ENCODE measurements around the gene ZSCAN23. TPM values are rescaled to one million over a fixed set of nuclear protein-coding genes. Genes with fewer than 3 reads are reported as not detected.
"Not testable (repeated sequence)": the region's sequence is repeated elsewhere in the genome, so short reads cannot be mapped to it uniquely, and the experiment has no call there.

The ZSCAN23 gene
- total RNA-seq, 4 donors from 2014 or later: 1.0 to 2.9 (median 2.1) TPM

DNA sequence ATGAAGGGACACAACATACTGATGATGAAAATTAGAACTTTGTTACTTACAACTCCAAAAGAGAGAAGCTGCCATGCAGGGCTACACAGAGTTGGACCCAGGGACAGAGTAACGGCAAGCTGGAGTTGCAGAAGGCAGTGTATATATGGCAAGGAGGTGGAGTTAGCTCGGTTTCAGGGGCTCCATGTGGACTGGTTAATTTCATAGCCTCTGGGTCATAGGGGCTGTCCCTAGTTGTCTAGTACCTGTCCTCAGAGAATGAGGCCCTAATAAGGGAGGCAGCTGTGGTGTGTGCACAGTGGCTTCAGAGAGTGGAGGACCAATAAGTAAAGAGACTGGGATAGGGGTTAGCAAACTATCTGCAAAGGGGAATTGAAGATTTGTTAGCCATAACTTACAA is 35.9 kb downstream of the ZSCAN23 start:
- TF ChIP-seq POLR2A (IDR thresholded peaks at IDR 0.05; ENCODE audit: low read depth) (no peak), EP300 (IDR thresholded peaks at IDR 0.05) (no peak), POLR2AphosphoS5 (IDR thresholded peaks at IDR 0.05) (no peak)
- TF ChIP-seq, protein P1, sequence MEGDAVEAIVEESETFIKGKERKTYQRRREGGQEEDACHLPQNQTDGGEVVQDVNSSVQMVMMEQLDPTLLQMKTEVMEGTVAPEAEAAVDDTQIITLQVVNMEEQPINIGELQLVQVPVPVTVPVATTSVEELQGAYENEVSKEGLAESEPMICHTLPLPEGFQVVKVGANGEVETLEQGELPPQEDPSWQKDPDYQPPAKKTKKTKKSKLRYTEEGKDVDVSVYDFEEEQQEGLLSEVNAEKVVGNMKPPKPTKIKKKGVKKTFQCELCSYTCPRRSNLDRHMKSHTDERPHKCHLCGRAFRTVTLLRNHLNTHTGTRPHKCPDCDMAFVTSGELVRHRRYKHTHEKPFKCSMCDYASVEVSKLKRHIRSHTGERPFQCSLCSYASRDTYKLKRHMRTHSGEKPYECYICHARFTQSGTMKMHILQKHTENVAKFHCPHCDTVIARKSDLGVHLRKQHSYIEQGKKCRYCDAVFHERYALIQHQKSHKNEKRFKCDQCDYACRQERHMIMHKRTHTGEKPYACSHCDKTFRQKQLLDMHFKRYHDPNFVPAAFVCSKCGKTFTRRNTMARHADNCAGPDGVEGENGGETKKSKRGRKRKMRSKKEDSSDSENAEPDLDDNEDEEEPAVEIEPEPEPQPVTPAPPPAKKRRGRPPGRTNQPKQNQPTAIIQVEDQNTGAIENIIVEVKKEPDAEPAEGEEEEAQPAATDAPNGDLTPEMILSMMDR (IDR thresholded peaks at IDR 0.05): no peak
- H3K27ac ChIP-seq (replicated peaks in 1 of 4): no peak overlapping the region
- 76% methylated on average over 2 of the region's 2 CpGs for WGBS
- no peaks in the 10 kb centered on the region for H3K9me3 ChIP-seq
- peaks cover 0 to 24% (median 0%) of the 10 kb centered on the region in 4 donors for H3K27me3 ChIP-seq
- H3K36me3 ChIP-seq: no peaks in the 10 kb centered on the region
- DNase-seq (ENCODE audit: extremely low spot score): no peak
- no peaks in the 10 kb centered on the region for H3K4me1 ChIP-seq
- intact Hi-C loops (cut with DNase I): no loop called here
- no peak overlapping the region for H3K4me3 ChIP-seq

DNA sequence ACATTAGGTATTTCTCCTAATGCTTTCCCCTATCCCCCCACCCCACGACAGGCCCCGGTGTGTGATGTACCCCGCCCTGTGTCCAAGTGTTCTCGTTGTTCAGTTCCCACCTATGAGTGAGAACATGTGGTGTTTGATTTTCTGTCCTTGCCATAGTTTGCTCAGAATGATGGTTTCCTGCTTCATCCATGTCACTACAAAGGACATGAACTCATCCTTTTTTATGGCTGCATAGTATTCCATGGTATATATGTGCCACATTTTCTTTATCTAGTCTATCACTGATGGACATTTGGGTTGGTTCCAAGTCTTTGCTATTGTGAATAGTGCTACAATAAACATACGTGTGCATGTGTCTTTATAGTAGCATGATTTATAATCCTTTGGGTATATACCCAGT is 39.4 kb downstream of the ZSCAN23 start:
- whole genome bisulfite sequencing: 93% methylated on average over 5 of the region's 5 CpGs
- H3K9me3 ChIP-seq; intact Hi-C loops (cut with DNase I); H3K4me1 ChIP-seq; H3K4me3 ChIP-seq; H3K36me3 ChIP-seq; H3K27ac ChIP-seq (replicated peaks in 1 of 4); DNase-seq (ENCODE audit: extremely low spot score): not testable (repeated sequence)
- H3K27me3 ChIP-seq: peaks cover 0 to 24% (median 0%) of the 10 kb centered on the region in 4 donors

DNA sequence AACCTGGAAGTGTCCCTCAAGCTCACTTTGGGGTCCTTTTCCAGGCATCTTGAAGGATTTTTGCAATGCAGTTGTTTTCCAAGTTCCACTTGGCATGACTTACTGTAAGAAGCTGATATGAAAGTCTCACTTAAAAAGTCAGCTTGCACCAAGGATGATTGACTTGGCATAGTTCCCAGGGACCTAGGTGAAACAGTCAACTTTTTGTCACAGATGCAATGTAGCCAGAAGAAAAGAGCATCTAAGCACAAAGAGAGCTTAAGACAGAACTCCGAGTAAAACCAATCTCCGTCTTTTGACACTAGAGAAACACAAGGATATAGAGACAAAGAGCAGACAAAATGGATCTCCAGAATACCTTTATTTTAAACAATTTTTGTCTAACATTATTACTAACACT is 41.1 kb downstream of the ZSCAN23 start:
- Histone ChIP-seq H3K27me3 (peaks cover 0 to 19% (median 0%) of the 10 kb centered on the region in 4 donors), H3K27ac (replicated peaks in 1 of 4) (no peak overlapping the region), H3K4me1 (peaks cover 7 to 23% (median 18%) of the 10 kb centered on the region in 4 donors), H3K9me3 (no peaks in the 10 kb centered on the region), H3K4me3 (no peak overlapping the region), H3K36me3 (no peaks in the 10 kb centered on the region)
- no peak for DNase-seq (ENCODE audit: extremely low spot score)
- intact Hi-C loops (cut with DNase I): no loop called here
- 92% methylated on average over 2 of the region's 2 CpGs for WGBS
- TF ChIP-seq POLR2A (IDR thresholded peaks at IDR 0.05; ENCODE audit: low read depth): no peak
- no peak for TF ChIP-seq EP300 (IDR thresholded peaks at IDR 0.05)
- TF ChIP-seq, protein P1 (IDR thresholded peaks at IDR 0.05): no peak
- no peak for TF ChIP-seq POLR2AphosphoS5 (IDR thresholded peaks at IDR 0.05)

DNA sequence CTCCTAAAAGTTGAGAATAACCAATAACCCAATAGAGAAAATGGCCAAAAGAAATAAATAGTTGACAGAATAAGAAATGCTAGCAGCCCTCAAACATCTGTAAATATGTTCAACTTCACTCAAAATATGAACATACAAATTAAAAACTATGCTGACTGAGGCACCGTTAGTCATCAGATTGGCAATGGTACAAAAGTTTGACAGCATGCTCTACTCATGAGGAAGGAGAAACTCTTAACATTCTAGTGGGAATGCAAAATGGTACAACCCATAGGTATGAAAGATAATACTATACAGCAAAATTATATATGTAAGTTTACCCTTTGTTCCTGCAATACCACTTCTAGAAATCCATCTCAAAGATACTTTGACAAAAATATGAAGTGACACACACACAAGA is 42.1 kb downstream of the ZSCAN23 start:
- Histone ChIP-seq H3K27ac (replicated peaks in 1 of 4) (no peak overlapping the region), H3K4me3 (no peak overlapping the region), H3K4me1 (peaks cover 12 to 31% (median 28%) of the 10 kb centered on the region in 4 donors), H3K9me3 (no peaks in the 10 kb centered on the region), H3K27me3 (peaks cover 0 to 10% (median 0%) of the 10 kb centered on the region in 4 donors), H3K36me3 (peaks cover 0 to 10% (median 7%) of the 10 kb centered on the region in 4 donors)
- intact Hi-C loops (cut with DNase I): no loop called here
- WGBS: 78% methylated on average over 1 of the region's 1 CpG
- TF ChIP-seq, protein P1 (IDR thresholded peaks at IDR 0.05): no peak
- no peak for TF ChIP-seq EP300 (IDR thresholded peaks at IDR 0.05)
- TF ChIP-seq POLR2AphosphoS5 (IDR thresholded peaks at IDR 0.05): no peak
- no peak for TF ChIP-seq POLR2A (IDR thresholded peaks at IDR 0.05; ENCODE audit: low read depth)
- no peak for DNase-seq (ENCODE audit: extremely low spot score)

DNA sequence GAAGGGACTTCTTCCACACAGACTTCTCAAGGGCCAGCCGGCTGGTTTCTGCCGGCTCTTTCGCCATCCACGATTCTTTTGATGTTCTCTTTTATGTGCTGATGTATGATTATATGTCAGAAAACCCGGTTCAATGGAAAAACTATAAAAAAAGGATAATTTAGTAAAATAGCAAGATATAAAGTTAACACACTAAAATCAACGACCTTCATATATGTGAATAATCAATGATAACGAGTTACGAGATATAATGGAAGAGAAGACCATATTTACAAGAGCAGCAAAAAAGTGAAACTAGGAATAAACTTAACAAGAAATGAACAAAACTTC is 43.2 kb downstream of the ZSCAN23 start:
- H3K27ac ChIP-seq (replicated peaks in 1 of 4): peak overlapping the region; percentile 57 to 69 (median 68)
- H3K27me3 ChIP-seq: peaks cover 0 to 2% (median 0%) of the 10 kb centered on the region in 4 donors
- H3K9me3 ChIP-seq: no peaks in the 10 kb centered on the region
- intact Hi-C loops (cut with DNase I): no loop called here
- H3K36me3 ChIP-seq: peaks cover 0 to 20% (median 9%) of the 10 kb centered on the region in 4 donors
- TF ChIP-seq POLR2AphosphoS5 (IDR thresholded peaks at IDR 0.05) (no peak), EP300 (IDR thresholded peaks at IDR 0.05) (no peak), POLR2A (IDR thresholded peaks at IDR 0.05; ENCODE audit: low read depth) (no peak)
- TF ChIP-seq, protein P1 (IDR thresholded peaks at IDR 0.05): no peak
- H3K4me3 ChIP-seq: peak overlapping the region; percentile 73 to 91 (median 84)
- DNase-seq (ENCODE audit: extremely low spot score): no peak
- 25% methylated on average over 8 of the region's 8 CpGs for WGBS
- peaks cover 12 to 34% (median 32%) of the 10 kb centered on the region in 4 donors for H3K4me1 ChIP-seq
